IPS DF 4.7 (cell line): ENCODE data around the gene PRSS57.

Source experiments
- DNase-seq: peaks from one replicate; pipeline ENCODE4 v3.0.0-alpha.2; 2013; ENCODE audit warnings: low spot score; ENCODE audit errors: extremely low read depth

PRSS57 gene

DNA sequence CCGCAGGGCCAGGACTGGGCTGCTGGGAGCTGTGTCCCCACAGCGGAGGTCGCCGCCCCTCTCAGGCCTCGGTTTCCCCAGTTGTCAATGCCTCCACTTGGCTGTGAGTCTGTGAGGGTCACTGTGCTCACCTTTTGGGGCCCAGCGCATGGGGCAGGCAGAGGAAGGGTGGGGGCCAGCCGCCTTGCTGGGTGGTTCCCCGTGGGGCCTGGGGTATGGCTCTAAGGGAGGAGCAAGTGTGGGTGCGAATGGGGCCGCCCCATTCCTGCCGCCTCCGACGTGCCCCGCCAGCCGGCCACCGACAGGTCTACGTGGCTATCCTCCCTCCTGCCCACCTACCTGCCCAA lies 56.4 kb downstream of the PRSS57 start:
- DNase-seq, result no peak
